H9 (cell line): ENCODE measurements around the gene GPR176. TPM values are rescaled to one million over a fixed set of nuclear protein-coding genes. Genes with fewer than 3 reads are reported as not detected.

Source experiments
- DNase-seq: peaks from one replicate; pipeline ENCODE4 v3.0.0-alpha.2; 2017
- H2AFZ ChIP-seq: one replicate; pipeline ENCODE4 v1.6.1; 2013; ENCODE audit warnings: mild to moderate bottlenecking, low read length, control low read depth, moderate library complexity
- H2AK5ac ChIP-seq: 2 replicates; pipeline ENCODE4 v1.6.1; 2013; ENCODE audit warnings: low read length, control low read depth, mixed read lengths; ENCODE audit not compliant: insufficient read length
- H2BK120ac ChIP-seq: one replicate; pipeline ENCODE4 v1.6.1; 2013; ENCODE audit warnings: low read depth, mild to moderate bottlenecking, low read length, control low read depth, inconsistent platforms; ENCODE audit not compliant: poor library complexity, severe bottlenecking
- H2BK12ac ChIP-seq: 2 replicates; pipeline ENCODE4 v1.6.1; 2013; ENCODE audit warnings: low read length, control low read depth, mixed read lengths, low read depth; ENCODE audit not compliant: insufficient read length
- H2BK15ac ChIP-seq: 2 replicates; pipeline ENCODE4 v1.6.1; 2013; ENCODE audit warnings: low read depth, low read length, control low read depth
- H2BK20ac ChIP-seq: one replicate; pipeline ENCODE4 v1.6.1; 2013; ENCODE audit warnings: low read depth, mild to moderate bottlenecking, low read length, control low read depth, inconsistent platforms; ENCODE audit not compliant: poor library complexity, severe bottlenecking
- H2BK5ac ChIP-seq: 2 replicates; pipeline ENCODE4 v1.6.1; 2013; ENCODE audit warnings: low read length, control low read depth, mixed read lengths; ENCODE audit not compliant: insufficient read length
- H3K14ac ChIP-seq: 2 replicates; pipeline ENCODE4 v1.6.1; 2013; ENCODE audit warnings: low read length, control low read depth; ENCODE audit not compliant: insufficient read depth
- H3K18ac ChIP-seq: 2 replicates; pipeline ENCODE4 v1.6.1; 2013; ENCODE audit warnings: low read depth, mild to moderate bottlenecking, mixed read lengths, low read length, control low read depth; ENCODE audit not compliant: insufficient read length
- H3K23ac ChIP-seq: 2 replicates; pipeline ENCODE4 v1.6.1; 2013; ENCODE audit warnings: low read length, control low read depth, mixed read lengths, low read depth; ENCODE audit not compliant: insufficient read length
- H3K23me2 ChIP-seq: 2 replicates; pipeline ENCODE4 v1.6.1; 2013; ENCODE audit warnings: low read depth, mild to moderate bottlenecking, mixed read lengths, low read length, control low read depth; ENCODE audit not compliant: insufficient read length, poor library complexity, severe bottlenecking
- H3K27ac ChIP-seq: 2 replicates; pipeline ENCODE4 v1.5.1; 2013; ENCODE audit warnings: low read length, control low read depth, mixed read lengths, low read depth; ENCODE audit not compliant: insufficient read length
- H3K27me3 ChIP-seq: 2 replicates; pipeline ENCODE4 v1.6.1; 2013; ENCODE audit warnings: low read length, control low read depth, inconsistent platforms; ENCODE audit not compliant: insufficient read depth
- H3K4ac ChIP-seq: 2 replicates; pipeline ENCODE4 v1.6.1; 2013; ENCODE audit warnings: low read depth, mild to moderate bottlenecking, control low read depth, inconsistent platforms, low read length, moderate library complexity
- H3K4me1 ChIP-seq: 2 replicates; pipeline ENCODE4 v1.6.1; 2013; ENCODE audit warnings: low read length, control low read depth, inconsistent platforms; ENCODE audit not compliant: insufficient read depth
- H3K4me2 ChIP-seq: 2 replicates; pipeline ENCODE4 v1.6.1; 2013; ENCODE audit warnings: low read length, control low read depth, mixed read lengths; ENCODE audit not compliant: insufficient read length, insufficient read depth
- H3K56ac ChIP-seq: 2 replicates; pipeline ENCODE4 v1.6.1; 2013; ENCODE audit warnings: low read depth, mild to moderate bottlenecking, mixed read lengths, low read length, control low read depth; ENCODE audit not compliant: insufficient read length
- H3K79me1 ChIP-seq: 2 replicates; pipeline ENCODE4 v1.6.1; 2013; ENCODE audit warnings: low read depth, mild to moderate bottlenecking, moderate library complexity, low read length, control low read depth, inconsistent platforms; ENCODE audit not compliant: insufficient read depth, poor library complexity, severe bottlenecking
- H3K79me2 ChIP-seq: 2 replicates; pipeline ENCODE4 v1.6.1; 2013; ENCODE audit warnings: low read length, control low read depth, inconsistent platforms; ENCODE audit not compliant: insufficient read depth
- H3K9ac ChIP-seq: 2 replicates; pipeline ENCODE4 v1.6.1; 2013; ENCODE audit warnings: low read length, control low read depth, mixed read lengths; ENCODE audit not compliant: insufficient read length; ENCODE audit errors: extremely low read depth
- H3K9me3 ChIP-seq: one replicate; pipeline ENCODE4 v1.6.1; 2013; ENCODE audit warnings: low read depth, low read length, inconsistent platforms; ENCODE audit not compliant: control insufficient read depth
- H3T11ph ChIP-seq: one replicate; pipeline ENCODE4 v1.6.1; 2013; ENCODE audit warnings: mild to moderate bottlenecking, low read length, control low read depth, inconsistent platforms
- H4K20me1 ChIP-seq: one replicate; pipeline ENCODE4 v1.6.1; 2013; ENCODE audit not compliant: control insufficient read depth, insufficient read length, insufficient read depth
- H4K5ac ChIP-seq: 2 replicates; pipeline ENCODE4 v1.6.1; 2013; ENCODE audit warnings: low read depth, mild to moderate bottlenecking, mixed read lengths, low read length, control low read depth; ENCODE audit not compliant: insufficient read length
- H4K8ac ChIP-seq: replicated peaks from 2 replicates; pipeline ENCODE4 v1.6.1; 2013; ENCODE audit warnings: low read length, control low read depth, mixed read lengths, low read depth; ENCODE audit not compliant: insufficient read length
- H4K91ac ChIP-seq: 2 replicates; pipeline ENCODE4 v1.6.1; 2013; ENCODE audit warnings: low read depth, mild to moderate bottlenecking, moderate library complexity, mixed read lengths, low read length, control low read depth; ENCODE audit not compliant: insufficient read length
- H3K27ac Mint-ChIP-seq, 3 experiments: 2 replicates in 2 of 3; 3 replicates in 1 of 3; pipeline ENCODE4 v1.8.0; 2020 to 2021; ENCODE audit warnings: mixed read lengths in 3 of 3, mild to moderate bottlenecking in 1 of 3, moderate library complexity in 1 of 3
- H3K27me3 Mint-ChIP-seq: 2 replicates; pipeline ENCODE4 v1.8.0; 2021; ENCODE audit warnings: low read depth, mild to moderate bottlenecking, moderate library complexity, mixed read lengths
- H3K36me3 Mint-ChIP-seq, 3 experiments: 2 replicates in 2 of 3; 3 replicates in 1 of 3; pipeline ENCODE4 v1.8.0; 2020 to 2021; ENCODE audit warnings: low read depth in 3 of 3, mixed read lengths in 3 of 3; ENCODE audit not compliant: insufficient read depth in 1 of 3
- H3K4me1 Mint-ChIP-seq, 2 experiments: 2 replicates each; pipeline ENCODE4 v1.8.0; 2020; ENCODE audit warnings: mixed read lengths in 2 of 2
- H3K4me3 Mint-ChIP-seq, 2 experiments: 2 replicates in 1 of 2; 3 replicates in 1 of 2; pipeline ENCODE4 v1.8.0; 2020 to 2021; ENCODE audit warnings: mild to moderate bottlenecking in 2 of 2, mixed read lengths in 2 of 2, moderate library complexity in 1 of 2
- H3K9me3 Mint-ChIP-seq, 2 experiments: 2 replicates in 1 of 2; 3 replicates in 1 of 2; pipeline ENCODE4 v1.8.0; 2020; ENCODE audit warnings: mild to moderate bottlenecking in 2 of 2, mixed read lengths in 2 of 2, moderate library complexity in 1 of 2
- WGBS: extraction: QIAGEN DNeasy Blood & Tissue Kit; methylation state at CpG from one replicate; pipeline ENCODE4 v1.1.7; 2013; ENCODE audit warnings: missing lambda C conversion rate, low lambda C conversion rate, mixed read lengths; ENCODE audit not compliant: insufficient read length; ENCODE audit errors: extremely low coverage; 5-methylcytosine and 5-hydroxymethylcytosine counted together
- total RNA-seq: library from RNA; stranded (reverse); gene quantifications from 2 replicates; pipeline ENCODE4 v1.2.1, GENCODE V29; 2021
- TF ChIP-seq, protein P1 (sequence below): fragments of 200-600 bp; sonication (generic); conservative IDR thresholded peaks from 3 replicates; pipeline ENCODE4 v1.8.0; 2021; ENCODE audit warnings: antibody characterized with exemption, mild to moderate bottlenecking

Gene GPR176
- total RNA-seq, 1 experiment from 2014 or later: 132 TPM

DNA sequence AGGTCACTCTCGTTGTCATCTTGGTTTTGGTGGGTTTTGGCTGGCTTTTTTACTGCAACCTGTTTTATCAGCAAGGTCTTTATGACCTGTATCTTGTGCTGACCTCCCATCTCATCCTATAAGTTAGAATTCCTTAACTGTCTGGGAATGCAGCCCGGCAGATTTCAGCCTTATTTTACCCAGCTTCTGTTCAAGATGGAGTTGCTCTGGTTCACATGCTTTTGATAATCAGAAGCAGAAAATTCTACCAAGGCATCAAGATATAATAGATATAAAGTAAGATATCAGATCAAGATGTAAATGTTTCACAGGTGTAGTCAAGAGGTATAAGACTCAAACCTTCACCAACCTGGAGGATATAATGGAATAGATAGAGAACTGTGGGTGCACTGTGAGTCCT lies 16.0 kb downstream of the GPR176 start:
- H4K91ac ChIP-seq: no peak overlapping the region
- H3K23ac ChIP-seq: no peak overlapping the region
- peaks cover 2% of the 10 kb centered on the region for H3K23me2 ChIP-seq
- Mint-ChIP-seq H3K4me1 (peaks cover 92 to 97% of the 10 kb centered on the region in 2 experiments), H3K4me3 (no peak overlapping the region), H3K27ac (peak overlapping the region; percentile 21 to 89 (median 72); a peak in 2 of 7 replicates), H3K36me3 (peaks cover 16 to 19% (median 17%) of the 10 kb centered on the region in 3 experiments), H3K27me3 (no peaks in the 10 kb centered on the region), H3K9me3 (no peaks in the 10 kb centered on the region)
- peaks cover 57% of the 10 kb centered on the region for H3K79me2 ChIP-seq
- no peak overlapping the region for H3K27ac ChIP-seq
- H2BK15ac ChIP-seq: no peak overlapping the region
- no peak overlapping the region for H2BK5ac ChIP-seq
- H2BK12ac ChIP-seq: no peak overlapping the region
- H3K4me1 ChIP-seq: peaks cover 45% of the 10 kb centered on the region
- H3K18ac ChIP-seq: no peak overlapping the region
- no peak overlapping the region for H2AFZ ChIP-seq
- no peak overlapping the region for H2BK120ac ChIP-seq
- H3K4ac ChIP-seq: no peak overlapping the region
- no peak overlapping the region for H3T11ph ChIP-seq
- H4K8ac ChIP-seq: no peak overlapping the region
- TF ChIP-seq, protein P1, sequence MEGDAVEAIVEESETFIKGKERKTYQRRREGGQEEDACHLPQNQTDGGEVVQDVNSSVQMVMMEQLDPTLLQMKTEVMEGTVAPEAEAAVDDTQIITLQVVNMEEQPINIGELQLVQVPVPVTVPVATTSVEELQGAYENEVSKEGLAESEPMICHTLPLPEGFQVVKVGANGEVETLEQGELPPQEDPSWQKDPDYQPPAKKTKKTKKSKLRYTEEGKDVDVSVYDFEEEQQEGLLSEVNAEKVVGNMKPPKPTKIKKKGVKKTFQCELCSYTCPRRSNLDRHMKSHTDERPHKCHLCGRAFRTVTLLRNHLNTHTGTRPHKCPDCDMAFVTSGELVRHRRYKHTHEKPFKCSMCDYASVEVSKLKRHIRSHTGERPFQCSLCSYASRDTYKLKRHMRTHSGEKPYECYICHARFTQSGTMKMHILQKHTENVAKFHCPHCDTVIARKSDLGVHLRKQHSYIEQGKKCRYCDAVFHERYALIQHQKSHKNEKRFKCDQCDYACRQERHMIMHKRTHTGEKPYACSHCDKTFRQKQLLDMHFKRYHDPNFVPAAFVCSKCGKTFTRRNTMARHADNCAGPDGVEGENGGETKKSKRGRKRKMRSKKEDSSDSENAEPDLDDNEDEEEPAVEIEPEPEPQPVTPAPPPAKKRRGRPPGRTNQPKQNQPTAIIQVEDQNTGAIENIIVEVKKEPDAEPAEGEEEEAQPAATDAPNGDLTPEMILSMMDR: no peak
- no peak overlapping the region for H3K9ac ChIP-seq
- H3K4me2 ChIP-seq: no peak overlapping the region
- H3K9me3 ChIP-seq: no peaks in the 10 kb centered on the region
- peaks cover 4% of the 10 kb centered on the region for H4K20me1 ChIP-seq
- H4K5ac ChIP-seq: no peak overlapping the region
- no peak overlapping the region for H3K14ac ChIP-seq
- no peaks in the 10 kb centered on the region for H3K27me3 ChIP-seq
- no peak overlapping the region for H2AK5ac ChIP-seq
- DNase-seq: no peak
- no peak overlapping the region for H2BK20ac ChIP-seq
- H3K56ac ChIP-seq: no peak overlapping the region
- no CpG with 5 or more reads among the region's 2 CpGs for WGBS
- peaks cover 4% of the 10 kb centered on the region for H3K79me1 ChIP-seq
